OCI-LY3 (cell line): ENCODE results near the gene CRMP1.

Source experiments
- CTCF ChIP-seq: fragments of 200-600, 300-600 bp; sonication (generic); IDR thresholded peaks from 2 replicates; pipeline ENCODE4 v1.5.1; 2014; ENCODE audit warnings: antibody characterized with exemption, low read length, low read depth
- EZH2phosphoT487 ChIP-seq: fragments of 200-600 bp; shearing (Covaris generic); IDR thresholded peaks from 2 replicates; pipeline ENCODE4 v1.6.1; 2018; ENCODE audit warnings: antibody characterized with exemption, mixed run types, low read depth

GRCh38 chr4:5885733-5886132 is 7.2 kb downstream of the CRMP1 start:
- TF ChIP-seq CTCF = no peak
- TF ChIP-seq EZH2phosphoT487 = no peak
